Nephron (organoid): ENCODE data around the gene FCGBP.

Source experiments
- H3K27ac Mint-ChIP-seq, 3 experiments: 2 replicates each; pipeline ENCODE4 v1.8.0; 2020; ENCODE audit warnings: mixed read lengths in 3 of 3, mild to moderate bottlenecking in 2 of 3, moderate library complexity in 1 of 3
- H3K27me3 Mint-ChIP-seq: 2 replicates; pipeline ENCODE4 v1.8.0; 2021; ENCODE audit warnings: low read depth, mild to moderate bottlenecking, moderate library complexity, mixed read lengths
- H3K36me3 Mint-ChIP-seq: 2 replicates; pipeline ENCODE4 v1.8.0; 2020; ENCODE audit warnings: low read depth, mixed read lengths
- H3K4me1 Mint-ChIP-seq: 2 replicates; pipeline ENCODE4 v1.8.0; 2020; ENCODE audit warnings: mixed read lengths
- H3K4me3 Mint-ChIP-seq, 3 experiments: 2 replicates each; pipeline ENCODE4 v1.8.0; 2020; ENCODE audit warnings: mild to moderate bottlenecking in 3 of 3, mixed read lengths in 3 of 3, moderate library complexity in 2 of 3
- H3K9me3 Mint-ChIP-seq: 2 replicates; pipeline ENCODE4 v1.8.0; 2020; ENCODE audit warnings: mixed read lengths
- CTCF ChIP-seq, 3 experiments: fragments of 200-600 bp; sonication (generic); IDR thresholded peaks; one replicate each; pipeline ENCODE4 v1.5.0; 2021; ENCODE audit warnings: antibody characterized with exemption in 3 of 3; ENCODE audit not compliant: unreplicated experiment in 3 of 3

The FCGBP gene

GRCh38 chr19:39915848-39916215, 18.6 kb downstream of the FCGBP start:
- TF ChIP-seq CTCF (IDR thresholded peaks at IDR 0.05; ENCODE audit: unreplicated experiment in 3 of 3): no peak
- Mint-ChIP-seq H3K36me3 (no peaks in the 10 kb centered on the region), H3K27me3 (peaks cover 8% of the 10 kb centered on the region), H3K4me1 (no peaks in the 10 kb centered on the region), H3K9me3 (no peaks in the 10 kb centered on the region), H3K27ac (no peak overlapping the region), H3K4me3 (no peak overlapping the region)

DNA sequence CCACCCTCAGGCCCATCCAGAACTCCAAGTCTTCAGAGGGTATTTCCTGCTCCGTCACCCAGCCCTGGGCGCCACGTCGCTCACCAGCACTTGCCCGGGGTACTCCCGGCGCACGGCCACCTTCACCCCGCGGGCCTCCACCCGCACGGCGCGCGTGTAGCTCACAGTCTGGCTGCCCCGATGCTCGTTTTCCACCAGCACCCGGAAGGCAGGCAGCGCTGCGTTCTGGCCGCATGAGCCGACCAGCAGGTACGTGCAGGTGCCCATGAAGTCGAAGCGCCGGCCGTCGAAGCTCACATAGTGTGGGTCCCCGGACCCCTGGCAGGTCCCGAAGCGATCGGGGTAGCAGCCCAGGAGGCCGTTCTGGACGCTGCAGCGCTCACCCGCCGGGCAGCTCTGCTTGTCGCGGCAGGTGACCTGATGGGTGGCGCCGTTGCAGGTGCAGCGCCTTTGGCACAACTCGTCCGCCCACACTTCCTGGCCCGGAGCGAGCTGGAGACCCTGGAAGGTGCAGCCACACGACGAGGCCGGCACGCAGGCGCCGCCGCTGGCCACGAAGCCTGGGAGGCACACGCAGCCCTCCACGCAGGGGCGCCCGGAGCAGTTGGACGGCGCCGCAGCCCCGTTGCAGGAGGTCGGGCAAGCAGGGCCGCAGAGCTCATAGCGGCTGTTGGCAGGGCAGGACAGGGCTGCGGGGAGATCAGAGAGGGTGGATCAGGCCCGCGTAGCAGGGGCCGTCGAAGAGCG, 19.2 kb downstream of the FCGBP start:
- TF ChIP-seq CTCF (IDR thresholded peaks at IDR 0.05; ENCODE audit: unreplicated experiment in 3 of 3): no peak
- Mint-ChIP-seq H3K4me3 (no peak overlapping the region), H3K27ac (no peak overlapping the region), H3K9me3 (no peaks in the 10 kb centered on the region), H3K27me3 (peaks cover 8% of the 10 kb centered on the region), H3K36me3 (no peaks in the 10 kb centered on the region), H3K4me1 (no peaks in the 10 kb centered on the region)

- Mint-ChIP-seq H3K4me1 (no peaks in the 10 kb centered on the region), H3K9me3 (no peaks in the 10 kb centered on the region), H3K27me3 (peaks cover 8% of the 10 kb centered on the region), H3K36me3 (no peaks in the 10 kb centered on the region), H3K4me3 (no peak overlapping the region), H3K27ac (no peak overlapping the region)
- TF ChIP-seq CTCF (IDR thresholded peaks at IDR 0.05; ENCODE audit: unreplicated experiment in 3 of 3): no peak
Observed at GRCh38 chr19:39913682-39914333, 20.6 kb downstream of the FCGBP start.

DNA sequence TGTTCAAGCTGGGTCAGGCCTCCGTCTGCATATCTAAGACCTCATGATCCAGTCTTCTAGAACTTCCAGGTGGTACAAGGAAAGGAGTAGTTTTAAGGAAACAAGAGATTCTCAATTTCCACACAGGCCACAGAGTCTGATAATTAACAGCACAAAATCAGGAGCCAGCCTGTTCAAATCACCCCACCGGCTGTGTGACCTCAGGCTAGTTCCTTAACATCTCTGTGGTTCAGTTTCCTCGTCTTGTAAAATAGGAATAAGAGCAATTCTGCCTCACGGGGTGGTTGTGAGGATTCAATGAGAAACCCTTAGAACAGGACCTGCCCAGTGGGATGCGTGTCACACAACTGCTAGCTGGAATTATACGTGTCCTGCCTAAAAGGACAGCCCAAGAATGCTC, 25.6 kb downstream of the FCGBP start:
- Mint-ChIP-seq H3K4me1 (no peaks in the 10 kb centered on the region), H3K27ac (no peak overlapping the region), H3K4me3 (no peak overlapping the region), H3K36me3 (no peaks in the 10 kb centered on the region), H3K27me3 (peaks cover 4% of the 10 kb centered on the region), H3K9me3 (no peaks in the 10 kb centered on the region)
- TF ChIP-seq CTCF (IDR thresholded peaks at IDR 0.05; ENCODE audit: unreplicated experiment in 3 of 3): no peak

GRCh38 chr19:39906820-39907611, 27.4 kb downstream of the FCGBP start:
- H3K36me3 Mint-ChIP-seq: no peaks in the 10 kb centered on the region
- no peak overlapping the region for H3K4me3 Mint-ChIP-seq
- H3K27me3 Mint-ChIP-seq: peaks cover 4% of the 10 kb centered on the region
- no peak overlapping the region for H3K27ac Mint-ChIP-seq
- H3K9me3 Mint-ChIP-seq: no peaks in the 10 kb centered on the region
- no peaks in the 10 kb centered on the region for H3K4me1 Mint-ChIP-seq
- no peak for TF ChIP-seq CTCF (IDR thresholded peaks at IDR 0.05; ENCODE audit: unreplicated experiment in 3 of 3)
